GM12874 (cell line): ENCODE data around the gene KIF26B.

Source experiments
- CTCF ChIP-seq: IDR thresholded peaks from 2 replicates; pipeline ENCODE4 v1.5.1; 2011; ENCODE audit warnings: low read depth, mild to moderate bottlenecking, control low read depth, low read length, moderate library complexity; ENCODE audit not compliant: insufficient read depth

The KIF26B gene

GRCh38 chr1:245604979-245605378, 450.2 kb downstream of the KIF26B start:
- no peak for TF ChIP-seq CTCF

DNA sequence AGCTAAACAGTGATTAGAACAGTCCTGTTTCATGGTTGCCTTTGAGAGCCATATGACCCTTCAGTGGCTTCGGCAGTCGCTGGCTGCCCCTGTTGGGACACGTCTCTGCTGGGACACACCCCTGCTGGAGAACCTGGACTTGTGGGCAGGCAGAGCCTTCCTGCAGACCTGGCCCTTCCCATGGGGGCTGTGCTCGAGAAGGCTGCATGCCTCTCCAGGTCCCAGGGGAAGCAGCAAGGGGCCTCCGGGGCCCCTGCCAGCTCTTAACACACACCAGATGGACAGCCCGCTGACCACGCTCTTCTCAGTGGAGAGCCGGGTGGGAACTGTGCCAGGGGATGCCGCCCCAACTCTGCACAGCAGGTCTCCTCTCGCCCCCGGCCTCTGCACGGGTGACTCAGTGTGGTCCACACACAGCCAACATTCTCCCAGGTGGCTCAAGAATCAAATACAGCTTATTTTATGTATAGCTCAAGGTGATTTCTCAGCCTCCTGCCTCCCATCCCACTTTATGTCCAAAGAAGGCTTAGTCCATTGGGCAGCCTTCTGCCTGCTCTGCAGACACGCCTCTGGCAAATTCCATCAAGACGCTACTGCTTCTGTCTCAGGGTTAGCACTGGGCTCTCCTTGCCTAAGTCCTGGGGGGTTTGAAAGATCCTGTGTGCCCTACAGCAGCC, 450.8 kb downstream of the KIF26B start:
- TF ChIP-seq CTCF = no peak

GRCh38 chr1:245606157-245606725, 451.5 kb downstream of the KIF26B start:
- TF ChIP-seq CTCF = no peak

DNA sequence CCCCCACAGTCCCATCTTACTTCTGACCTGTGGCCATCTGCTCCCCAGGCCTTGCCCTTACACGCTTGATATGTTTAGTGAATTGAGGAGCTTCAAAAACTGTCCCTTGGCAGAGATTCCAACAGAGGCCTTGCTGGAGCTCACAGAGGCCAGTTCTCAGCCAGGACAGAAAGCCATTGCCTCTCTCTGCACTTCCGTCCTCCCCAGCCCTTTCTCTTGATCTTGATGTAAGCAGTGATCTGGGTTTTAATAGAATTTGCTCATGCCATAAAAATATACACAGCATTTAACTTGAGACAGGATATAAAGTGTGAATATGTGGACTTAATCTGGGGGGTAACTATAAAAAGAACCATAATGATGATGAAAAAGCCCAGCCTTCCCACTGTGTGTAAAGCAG, 453.5 kb downstream of the KIF26B start:
- no peak for TF ChIP-seq CTCF

GRCh38 chr1:245609354-245610150, 454.8 kb downstream of the KIF26B start:
- TF ChIP-seq CTCF = no peak

DNA sequence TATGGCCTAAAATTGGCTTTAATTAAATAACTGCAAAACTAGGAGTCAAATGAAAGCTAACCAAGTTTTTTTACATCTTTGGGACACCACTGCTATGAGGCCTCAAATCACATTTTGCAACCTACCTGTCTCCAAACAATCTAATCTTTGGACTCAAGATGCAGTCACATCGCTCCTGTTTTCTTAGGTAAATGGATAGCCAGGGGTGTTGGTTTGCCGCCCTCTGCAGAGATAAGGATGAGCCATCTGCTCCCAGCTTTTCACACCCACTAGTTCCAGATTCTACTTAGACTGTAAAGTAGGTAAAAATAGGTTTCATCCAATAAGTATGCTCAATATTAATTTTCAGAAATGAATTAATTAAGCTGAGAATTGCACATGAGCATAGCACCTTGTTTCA, 456.5 kb downstream of the KIF26B start:
- TF ChIP-seq CTCF = no peak

DNA sequence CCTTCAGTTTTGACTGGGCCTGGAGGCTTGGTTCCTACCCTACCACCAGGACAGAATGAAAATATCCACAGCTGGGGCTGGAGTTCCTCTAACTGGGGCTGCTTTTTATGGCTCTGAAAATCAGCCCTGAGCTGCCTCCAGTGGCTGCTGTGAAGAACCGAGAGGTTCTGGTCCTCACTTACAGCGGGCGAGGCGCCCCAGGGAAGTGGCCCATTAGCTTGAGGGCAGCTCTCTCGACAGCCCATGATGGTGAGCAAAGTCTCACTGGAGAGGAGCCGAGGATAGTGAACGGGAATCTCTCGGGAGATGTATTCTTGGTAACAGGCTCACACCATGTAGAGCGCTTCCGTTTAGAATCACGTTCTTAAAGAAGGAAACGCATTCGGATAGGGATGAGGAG, 459.7 kb downstream of the KIF26B start:
- no peak for TF ChIP-seq CTCF
